DND-41 (cell line): Measurements from ENCODE around the gene PCDH9.

Experiments
- ATAC-seq: fragments of 200-7000 bp; cut with Tn5 transposase; 3 replicates; pipeline ENCODE4 v1.9.1; 2021; ENCODE audit warnings: low read depth; ENCODE audit not compliant: insufficient read depth
- DNase-seq: peaks from one replicate; pipeline ENCODE4 v3.0.0-alpha.2; 2020
- H2AFZ ChIP-seq: 2 replicates; pipeline ENCODE4 v1.6.0; 2012; ENCODE audit warnings: low read depth, low read length
- H3K27ac ChIP-seq: 2 replicates; pipeline ENCODE4 v1.5.1; 2012; ENCODE audit warnings: low read length, inconsistent platforms
- H3K27me3 ChIP-seq: fragments of 200-600 bp; sonication (generic); 2 replicates; pipeline ENCODE4 v1.6.0; 2012; ENCODE audit warnings: low read length, mild to moderate bottlenecking, inconsistent platforms; ENCODE audit not compliant: insufficient read depth, poor library complexity
- H3K36me3 ChIP-seq: 2 replicates; pipeline ENCODE4 v1.5.1; 2012; ENCODE audit warnings: low read length, inconsistent platforms; ENCODE audit not compliant: insufficient read depth
- H3K4me1 ChIP-seq: 2 replicates; pipeline ENCODE4 v1.5.1; 2012; ENCODE audit warnings: mild to moderate bottlenecking, low read length; ENCODE audit not compliant: insufficient read depth
- H3K4me2 ChIP-seq: 2 replicates; pipeline ENCODE4 v1.6.0; 2012; ENCODE audit warnings: mild to moderate bottlenecking, moderate library complexity, low read length, inconsistent platforms; ENCODE audit not compliant: insufficient read depth
- H3K4me3 ChIP-seq, 2 experiments: fragments of 200-600 bp in 1 of 2; shearing (Covaris generic) in 1 of 2; 2 replicates each; pipeline ENCODE4 v1.5.1; 2012 to 2016; ENCODE audit warnings: inconsistent platforms in 2 of 2, low read length in 2 of 2, mild to moderate bottlenecking in 2 of 2, low read depth in 1 of 2, moderate library complexity in 1 of 2
- H3K79me2 ChIP-seq: 2 replicates; pipeline ENCODE4 v1.6.0; 2012; ENCODE audit warnings: low read length, inconsistent platforms; ENCODE audit not compliant: insufficient read depth
- H3K9ac ChIP-seq: 2 replicates; pipeline ENCODE4 v1.6.0; 2012; ENCODE audit warnings: low read depth, mild to moderate bottlenecking, inconsistent platforms, low read length, moderate library complexity
- H3K9me3 ChIP-seq: 2 replicates; pipeline ENCODE4 v1.5.1; 2012; ENCODE audit warnings: low read length, moderate library complexity, mild to moderate bottlenecking, inconsistent platforms; ENCODE audit not compliant: insufficient read depth, severe bottlenecking
- H4K20me1 ChIP-seq: 2 replicates; pipeline ENCODE4 v1.6.0; 2012; ENCODE audit warnings: low read length; ENCODE audit not compliant: insufficient read depth
- EZH2 ChIP-seq: IDR thresholded peaks from 3 replicates; pipeline ENCODE4 v1.6.1; 2012; ENCODE audit warnings: borderline replicate concordance, low read depth, mild to moderate bottlenecking, moderate library complexity, low read length, inconsistent platforms; ENCODE audit not compliant: severe bottlenecking
- TF ChIP-seq, protein P1 (sequence below): IDR thresholded peaks from 2 replicates; pipeline ENCODE4 v1.5.1; 2012; ENCODE audit warnings: borderline replicate concordance, low read length, moderate library complexity, mild to moderate bottlenecking; ENCODE audit not compliant: poor library complexity, severe bottlenecking; ENCODE audit errors: extremely low read depth

PCDH9 gene

DNA sequence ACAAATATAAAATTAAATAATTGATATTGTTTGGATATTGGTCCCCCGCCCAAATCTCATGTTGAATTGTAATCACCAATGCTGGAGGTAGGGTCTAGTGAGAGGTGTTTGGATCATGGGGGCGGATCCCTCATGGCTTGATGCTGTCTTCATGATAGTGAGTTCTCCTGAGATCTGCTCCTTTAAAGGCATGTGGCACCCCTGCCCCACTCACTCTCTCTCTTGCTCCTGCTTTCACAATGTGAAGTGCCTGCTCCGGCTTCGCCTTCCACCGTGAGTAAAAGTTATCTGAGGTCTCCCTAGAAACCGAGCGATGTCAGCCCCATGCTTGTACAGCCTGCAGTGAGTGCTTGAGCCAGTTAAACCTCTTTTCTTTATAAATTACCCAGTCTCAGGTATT, 248.2 kb downstream of the PCDH9 start:
- Histone ChIP-seq H3K79me2 (no peaks in the 10 kb centered on the region), H3K4me3 (no peak overlapping the region), H3K9me3 (no peaks in the 10 kb centered on the region), H2AFZ (no peak overlapping the region), H3K9ac (no peak overlapping the region), H3K4me2 (no peak overlapping the region), H3K36me3 (no peaks in the 10 kb centered on the region), H3K27ac (no peak overlapping the region), H4K20me1 (no peaks in the 10 kb centered on the region), H3K4me1 (no peaks in the 10 kb centered on the region), H3K27me3 (no peaks in the 10 kb centered on the region)
- ATAC-seq = no peak
- no peak for DNase-seq
- no peak for TF ChIP-seq EZH2
- TF ChIP-seq, protein P1, sequence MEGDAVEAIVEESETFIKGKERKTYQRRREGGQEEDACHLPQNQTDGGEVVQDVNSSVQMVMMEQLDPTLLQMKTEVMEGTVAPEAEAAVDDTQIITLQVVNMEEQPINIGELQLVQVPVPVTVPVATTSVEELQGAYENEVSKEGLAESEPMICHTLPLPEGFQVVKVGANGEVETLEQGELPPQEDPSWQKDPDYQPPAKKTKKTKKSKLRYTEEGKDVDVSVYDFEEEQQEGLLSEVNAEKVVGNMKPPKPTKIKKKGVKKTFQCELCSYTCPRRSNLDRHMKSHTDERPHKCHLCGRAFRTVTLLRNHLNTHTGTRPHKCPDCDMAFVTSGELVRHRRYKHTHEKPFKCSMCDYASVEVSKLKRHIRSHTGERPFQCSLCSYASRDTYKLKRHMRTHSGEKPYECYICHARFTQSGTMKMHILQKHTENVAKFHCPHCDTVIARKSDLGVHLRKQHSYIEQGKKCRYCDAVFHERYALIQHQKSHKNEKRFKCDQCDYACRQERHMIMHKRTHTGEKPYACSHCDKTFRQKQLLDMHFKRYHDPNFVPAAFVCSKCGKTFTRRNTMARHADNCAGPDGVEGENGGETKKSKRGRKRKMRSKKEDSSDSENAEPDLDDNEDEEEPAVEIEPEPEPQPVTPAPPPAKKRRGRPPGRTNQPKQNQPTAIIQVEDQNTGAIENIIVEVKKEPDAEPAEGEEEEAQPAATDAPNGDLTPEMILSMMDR = no peak

DNA sequence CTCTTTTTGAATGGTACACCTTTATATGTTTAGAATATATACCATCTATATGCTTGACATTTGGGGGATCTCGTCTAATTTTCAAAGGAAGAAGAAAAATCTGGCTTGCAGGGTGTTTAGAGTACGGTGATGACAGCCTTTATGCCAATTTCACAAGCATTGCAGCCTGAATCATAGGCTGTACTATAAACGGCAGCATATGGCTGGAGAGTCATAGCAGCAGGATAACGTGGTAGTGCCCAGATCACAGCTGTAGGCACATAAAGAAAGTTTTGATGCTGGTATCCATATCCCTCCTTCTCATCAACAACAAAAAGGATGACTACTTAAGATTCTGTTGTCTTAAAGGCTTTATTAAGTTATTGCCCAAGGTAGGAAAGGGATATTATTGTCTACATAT, 253.0 kb downstream of the PCDH9 start:
- TF ChIP-seq EZH2 = no peak
- TF ChIP-seq, protein P1 = no peak
- Histone ChIP-seq H4K20me1 (no peaks in the 10 kb centered on the region), H3K27ac (no peak overlapping the region), H3K36me3 (no peaks in the 10 kb centered on the region), H3K9ac (no peak overlapping the region), H2AFZ (no peak overlapping the region), H3K79me2 (no peaks in the 10 kb centered on the region), H3K4me3 (no peak overlapping the region), H3K27me3 (no peaks in the 10 kb centered on the region), H3K4me2 (no peak overlapping the region), H3K9me3 (no peaks in the 10 kb centered on the region), H3K4me1 (no peaks in the 10 kb centered on the region)
- no peak for DNase-seq
- no peak for ATAC-seq

DNA sequence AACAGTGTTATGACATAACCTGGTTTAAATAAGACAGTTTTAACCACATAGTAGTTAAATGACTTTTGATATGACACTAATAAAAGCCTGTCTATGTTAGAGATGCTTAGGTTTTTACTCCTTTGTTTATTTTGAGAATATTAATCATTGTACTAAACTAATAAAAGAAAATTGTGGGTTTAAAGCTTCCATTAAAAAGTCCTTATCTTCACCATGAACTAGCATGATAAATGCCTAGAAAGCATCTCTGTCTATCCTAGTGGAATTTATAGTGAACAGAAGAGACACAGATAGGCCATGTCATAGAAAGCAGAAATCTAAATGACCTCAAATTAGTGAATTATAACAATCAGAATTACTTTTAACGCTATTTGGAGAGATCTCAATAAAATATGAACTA, 255.2 kb downstream of the PCDH9 start:
- Histone ChIP-seq H3K4me1 (no peaks in the 10 kb centered on the region), H3K9ac (no peak overlapping the region), H3K9me3 (no peaks in the 10 kb centered on the region), H3K4me2 (no peak overlapping the region), H3K79me2 (no peaks in the 10 kb centered on the region), H3K4me3 (no peak overlapping the region), H3K27me3 (no peaks in the 10 kb centered on the region), H2AFZ (no peak overlapping the region), H3K27ac (no peak overlapping the region), H3K36me3 (no peaks in the 10 kb centered on the region), H4K20me1 (no peaks in the 10 kb centered on the region)
- DNase-seq (no peak), ATAC-seq (no peak)
- TF ChIP-seq, protein P1 = no peak
- TF ChIP-seq EZH2 = no peak

DNA sequence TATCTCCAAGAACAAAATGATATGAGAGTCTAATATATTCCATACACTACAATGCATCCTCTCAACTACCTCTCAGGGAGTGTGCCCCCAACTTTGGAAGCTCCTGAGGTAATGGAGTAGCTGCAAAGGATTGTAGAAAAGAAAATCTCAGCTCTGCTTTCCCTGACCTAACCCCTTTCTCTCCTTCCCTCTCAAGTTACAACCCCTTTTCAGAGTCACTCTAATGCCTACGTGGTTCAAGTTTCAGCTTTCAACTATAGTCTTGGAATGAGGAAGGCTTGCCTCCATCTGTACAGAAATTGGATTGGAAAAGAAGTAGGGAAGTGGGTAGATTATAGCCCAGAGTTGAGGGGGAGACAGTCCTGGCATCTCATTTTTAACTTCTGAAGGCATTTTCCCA, 256.0 kb downstream of the PCDH9 start:
- Histone ChIP-seq H3K9me3 (no peaks in the 10 kb centered on the region), H2AFZ (no peak overlapping the region), H3K79me2 (no peaks in the 10 kb centered on the region), H3K27me3 (no peaks in the 10 kb centered on the region), H3K4me1 (no peaks in the 10 kb centered on the region), H3K4me2 (no peak overlapping the region), H4K20me1 (no peaks in the 10 kb centered on the region), H3K36me3 (no peaks in the 10 kb centered on the region), H3K4me3 (no peak overlapping the region), H3K9ac (no peak overlapping the region), H3K27ac (no peak overlapping the region)
- no peak for TF ChIP-seq EZH2
- TF ChIP-seq, protein P1 = no peak
- DNase-seq (no peak), ATAC-seq (no peak)
